Measurements from ENCODE around the gene GADD45B. TPM values are rescaled to one million over a fixed set of nuclear protein-coding genes. Genes with fewer than 3 reads are reported as not detected.
"Not testable (repeated sequence)": the region's sequence is repeated elsewhere in the genome, so short reads cannot be mapped to it uniquely, and the experiment has no call there.

GADD45B gene
- total RNA-seq, 2 experiments from 2014 or later: 107 to 112 TPM

- H3K4me3 Mint-ChIP-seq; intact Hi-C loops (cut with micrococcal nuclease); DNase-seq; H3K9me3 Mint-ChIP-seq; H3K4me1 Mint-ChIP-seq (ENCODE audit: low read depth); H3K36me3 Mint-ChIP-seq (ENCODE audit: low read depth); H3K27me3 Mint-ChIP-seq (ENCODE audit: low read depth); H3K27ac Mint-ChIP-seq: not testable (repeated sequence)
- CTCF ChIA-PET: interaction anchor here (0.7 kb wide), 1 partner anchor 22 kb away, joined by 3 read pairs; no protein-coding TSS in a partner anchor
These were observed 42.9 kb downstream of the GADD45B start for GRCh38 chr19:2518856-2519255.

GRCh38 chr19:2519482-2519881 is 43.6 kb downstream of the GADD45B start:
- intact Hi-C loops (cut with micrococcal nuclease): no loop called here
- no peaks in the 10 kb centered on the region for H3K9me3 Mint-ChIP-seq
- CTCF ChIA-PET: no interaction called here
- H3K4me1 Mint-ChIP-seq (ENCODE audit: low read depth): peaks cover 7% of the 10 kb centered on the region
- no peak overlapping the region for H3K4me3 Mint-ChIP-seq
- no peak for DNase-seq
- H3K36me3 Mint-ChIP-seq (ENCODE audit: low read depth): no peaks in the 10 kb centered on the region
- H3K27me3 Mint-ChIP-seq (ENCODE audit: low read depth): no peaks in the 10 kb centered on the region
- no peak overlapping the region for H3K27ac Mint-ChIP-seq

- no peaks in the 10 kb centered on the region for H3K9me3 Mint-ChIP-seq
- no peak for DNase-seq
- H3K4me1 Mint-ChIP-seq (ENCODE audit: low read depth): no peaks in the 10 kb centered on the region
- H3K27ac Mint-ChIP-seq: no peak overlapping the region
- no peaks in the 10 kb centered on the region for H3K36me3 Mint-ChIP-seq (ENCODE audit: low read depth)
- no peak overlapping the region for H3K4me3 Mint-ChIP-seq
- H3K27me3 Mint-ChIP-seq (ENCODE audit: low read depth): no peaks in the 10 kb centered on the region
- CTCF ChIA-PET: no interaction called here
- intact Hi-C loops (cut with micrococcal nuclease): no loop called here
These were observed 47.8 kb downstream of the GADD45B start for GRCh38 chr19:2523630-2524311.

GRCh38 chr19:2524361-2524839 is 48.5 kb downstream of the GADD45B start:
- Mint-ChIP-seq H3K27me3 (ENCODE audit: low read depth) (no peaks in the 10 kb centered on the region), H3K27ac (no peak overlapping the region), H3K4me3 (no peak overlapping the region), H3K4me1 (ENCODE audit: low read depth) (no peaks in the 10 kb centered on the region), H3K36me3 (ENCODE audit: low read depth) (no peaks in the 10 kb centered on the region), H3K9me3 (no peaks in the 10 kb centered on the region)
- CTCF ChIA-PET: no interaction called here
- intact Hi-C loops (cut with micrococcal nuclease): no loop called here
- DNase-seq: no peak

- no peaks in the 10 kb centered on the region for H3K4me1 Mint-ChIP-seq (ENCODE audit: low read depth)
- no peaks in the 10 kb centered on the region for H3K9me3 Mint-ChIP-seq
- intact Hi-C loops (cut with micrococcal nuclease): no loop called here
- no peaks in the 10 kb centered on the region for H3K27me3 Mint-ChIP-seq (ENCODE audit: low read depth)
- H3K36me3 Mint-ChIP-seq (ENCODE audit: low read depth): no peaks in the 10 kb centered on the region
- DNase-seq: no peak
- no peak overlapping the region for H3K4me3 Mint-ChIP-seq
- no peak overlapping the region for H3K27ac Mint-ChIP-seq
- CTCF ChIA-PET: no interaction called here
These were observed 49.2 kb downstream of the GADD45B start for GRCh38 chr19:2524840-2525723.

GRCh38 chr19:2527171-2527570 is 51.2 kb downstream of the GADD45B start:
- peaks cover under 1% of the 10 kb centered on the region for H3K9me3 Mint-ChIP-seq
- CTCF ChIA-PET: no interaction called here
- H3K27ac Mint-ChIP-seq: no peak overlapping the region
- no peak overlapping the region for H3K4me3 Mint-ChIP-seq
- peaks cover under 1% of the 10 kb centered on the region for H3K36me3 Mint-ChIP-seq (ENCODE audit: low read depth)
- intact Hi-C loops (cut with micrococcal nuclease): no loop called here
- no peak for DNase-seq
- no peaks in the 10 kb centered on the region for H3K27me3 Mint-ChIP-seq (ENCODE audit: low read depth)
- H3K4me1 Mint-ChIP-seq (ENCODE audit: low read depth): no peaks in the 10 kb centered on the region

- Mint-ChIP-seq H3K27ac (no peak overlapping the region), H3K36me3 (ENCODE audit: low read depth) (peaks cover 2% of the 10 kb centered on the region), H3K27me3 (ENCODE audit: low read depth) (no peaks in the 10 kb centered on the region), H3K4me3 (no peak overlapping the region), H3K4me1 (ENCODE audit: low read depth) (no peaks in the 10 kb centered on the region), H3K9me3 (peaks cover 3% of the 10 kb centered on the region)
- intact Hi-C loops (cut with micrococcal nuclease): no loop called here
- CTCF ChIA-PET: no interaction called here
- no peak for DNase-seq
These were observed 51.8 kb downstream of the GADD45B start for GRCh38 chr19:2527686-2528085.

Small RNA genes lying within 50 kb of the gene (microRNA-seq; reads per million reads assigned to microRNA genes)
- gene MIR7108 (ENCODE audit: borderline microRNAs expressed, borderline replicate concordance): 3.3 reads per million

Other genes starting within 250 kb of the GADD45B start
- 10 to 100 TPM; 56.9 to 60.6 TPM for gene PLEKHJ1, start 239.8 kb upstream of the GADD45B start, total RNA-seq
- gene SF3A2, start 239.3 kb upstream of the GADD45B start, total RNA-seq: 100 to 1,000 TPM; 154 to 158 TPM
- 1 to 10 TPM; 2.6 to 4.0 TPM for gene AMH, start 226.8 kb upstream of the GADD45B start, total RNA-seq
- gene JSRP1, start 219.7 kb upstream of the GADD45B start, total RNA-seq: under 1 TPM; 0.55 to 0.81 TPM
- gene PEAK3, start 194.0 kb upstream of the GADD45B start, total RNA-seq: not detected
- not detected for gene LINGO3, start 168.0 kb upstream of the GADD45B start, total RNA-seq
- gene LSM7, start 147.5 kb upstream of the GADD45B start, total RNA-seq: 100 to 1,000 TPM; 162 to 164 TPM
- 10 to 100 TPM; 56.8 to 59.6 TPM for gene SPPL2B, start 147.4 kb upstream of the GADD45B start, total RNA-seq
- gene TMPRSS9, start 115.9 kb upstream of the GADD45B start, total RNA-seq: not detected
- 10 to 100 TPM; 67.3 to 70.8 TPM for gene TIMM13, start 48.5 kb upstream of the GADD45B start, total RNA-seq
- 100 to 1,000 TPM in 1 of 2 experiments, 10 to 100 TPM in 1; 97.7 to 101 TPM for gene LMNB2, start 19.2 kb upstream of the GADD45B start, total RNA-seq
- gene GNG7, start 226.6 kb downstream of the GADD45B start, total RNA-seq: 1 to 10 TPM in 1 of 2 experiments, under 1 TPM in 1; 0.74 to 1.1 TPM
- under 1 TPM; 0.07 to 0.24 TPM for gene DIRAS1, start 245.2 kb downstream of the GADD45B start, total RNA-seq